HepG2 (cell line): ENCODE results near the gene LRRC8E. TPM values are rescaled to one million over a fixed set of nuclear protein-coding genes. Genes with fewer than 3 reads are reported as not detected.

Experiments used
- ATAC-seq: fragments of 200-7000 bp; cut with Tn5 transposase; 3 replicates; pipeline ENCODE4 v1.9.1; 2020; ENCODE audit warnings: mild to moderate bottlenecking, moderate library complexity
- BruUV-seq: library from RNA; stranded (reverse); fragments of 400-500 nt; replicated peaks from 2 replicates; lab custom pipeline; 2021; lab: Mats Ljungman, UMichigan
- CTCF ChIA-PET: fragments of 300-600 bp; formaldehyde crosslinking; extraction: SDS; loops from one replicate; lab custom pipeline; 2021; ENCODE audit warnings: low total read pairs, inconsistent platforms, low intra/inter-chr PET ratio; lab: Yijun Ruan, JAX
- POLR2A ChIA-PET: fragments of 350-600 bp; sonication (Branson Sonifier 250); formaldehyde crosslinking; loops from one replicate; lab custom pipeline; 2020; ENCODE audit warnings: antibody characterized with exemption, inconsistent platforms; lab: Yijun Ruan, JAX
- DNase-seq: peaks from one replicate; pipeline ENCODE4 v3.0.0-alpha.2; 2015; ENCODE audit warnings: low spot score
- FAIRE-seq: peaks from 3 replicates; lab custom pipeline; 2011; peaks lifted over from hg19 to GRCh38; lab: Jason Lieb, UNC
- H2AFZ ChIP-seq: one replicate; pipeline ENCODE4 v1.6.1; 2011; ENCODE audit warnings: low read length, inconsistent platforms
- H3K27ac ChIP-seq: fragments of 300-600 bp; 3 replicates; pipeline ENCODE4 v1.8.0; 2011; ENCODE audit warnings: mixed run types, mild to moderate bottlenecking, mixed read lengths, low read length, inconsistent platforms; ENCODE audit not compliant: insufficient read depth; ENCODE audit errors: extremely low read length
- H3K27me3 ChIP-seq, 2 experiments: fragments of 200-600 bp in 1 of 2; 2 replicates in 1 of 2; 3 replicates in 1 of 2; pipeline versions ENCODE4 v1.6.0 to v1.8.0; 2011; ENCODE audit warnings: low read length in 2 of 2, mild to moderate bottlenecking in 2 of 2, moderate library complexity in 2 of 2, inconsistent platforms in 1 of 2; ENCODE audit not compliant: insufficient read depth in 2 of 2, control insufficient read depth in 1 of 2
- H3K36me3 ChIP-seq, 2 experiments: fragments of 200-600 bp in 1 of 2; replicated peaks in 1 of 2; 2 replicates in 1 of 2; 3 replicates in 1 of 2; pipeline versions ENCODE4 v1.5.1 to v1.8.0; 2011; ENCODE audit warnings: low read length in 2 of 2, inconsistent platforms in 1 of 2; ENCODE audit not compliant: insufficient read depth in 2 of 2, control insufficient read depth in 1 of 2
- H3K4me1 ChIP-seq: 2 replicates; pipeline ENCODE4 v1.5.1; 2012; ENCODE audit warnings: low read length, inconsistent platforms; ENCODE audit not compliant: insufficient read depth
- H3K4me2 ChIP-seq: 2 replicates; pipeline ENCODE4 v1.6.0; 2011; ENCODE audit warnings: low read depth, low read length, inconsistent platforms
- H3K4me3 ChIP-seq, 3 experiments: fragments of 200-600 bp in 1 of 3; sonication (generic), shearing (Covaris generic) in 1 of 3; replicated peaks in 1 of 3; 2 replicates each; pipeline ENCODE4 v1.5.1; 2011 to 2016; ENCODE audit warnings: low read length in 3 of 3, inconsistent platforms in 2 of 3, low read depth in 2 of 3, mild to moderate bottlenecking in 2 of 3, control low read depth in 1 of 3, mixed read lengths in 1 of 3; ENCODE audit not compliant: insufficient read depth in 1 of 3
- H3K79me2 ChIP-seq: one replicate; pipeline ENCODE4 v1.6.1; 2011; ENCODE audit warnings: low read length, inconsistent platforms; ENCODE audit not compliant: insufficient read depth
- H3K9ac ChIP-seq: 2 replicates; pipeline ENCODE4 v1.6.0; 2011; ENCODE audit warnings: mild to moderate bottlenecking, low read depth, low read length, inconsistent platforms; ENCODE audit not compliant: insufficient read depth
- H3K9me3 ChIP-seq: 2 replicates; pipeline ENCODE4 v1.5.1; 2012; ENCODE audit warnings: mild to moderate bottlenecking, low read length
- H4K20me1 ChIP-seq: 2 replicates; pipeline ENCODE4 v1.6.0; 2011; ENCODE audit warnings: inconsistent platforms, mild to moderate bottlenecking, low read length, moderate library complexity; ENCODE audit not compliant: insufficient read depth
- ADNP ChIP-seq: sonication (generic); formaldehyde crosslinking; IDR thresholded peaks from 2 replicates; pipeline ENCODE4 v1.4.0; 2020; ENCODE audit warnings: missing genetic modification reagents
- HNRNPL ChIP-seq: fragments of 200-400 bp; formaldehyde crosslinking; IDR thresholded peaks from 2 replicates; pipeline ENCODE4 v1.6.1; 2017; ENCODE audit warnings: mild to moderate bottlenecking, low read depth, low read length
- NBN ChIP-seq: fragments of 450-650 bp; conservative IDR thresholded peaks from 2 replicates; pipeline ENCODE4 v1.6.1; 2017
- PATZ1 ChIP-seq: sonication (generic); formaldehyde crosslinking; IDR thresholded peaks from 2 replicates; pipeline ENCODE4 v1.4.0; 2020; ENCODE audit warnings: missing genetic modification reagents
- PPARG ChIP-seq: conservative IDR thresholded peaks from 2 replicates; pipeline ENCODE4 v1.6.1; 2016; ENCODE audit warnings: missing biosample characterization, missing genetic modification reagents
- ZHX2 ChIP-seq, 2 experiments: sonication (generic) in 1 of 2; formaldehyde crosslinking in 1 of 2; IDR thresholded peaks; 2 replicates each; pipeline versions ENCODE4 v1.6.1 to v1.9.0; 2014 to 2022; ENCODE audit warnings: antibody characterized with exemption in 1 of 2, borderline replicate concordance in 1 of 2, inconsistent platforms in 1 of 2, low read depth in 1 of 2, missing genetic modification reagents in 1 of 2
- ZNF33B ChIP-seq: sonication (generic); formaldehyde crosslinking; IDR thresholded peaks from 2 replicates; pipeline ENCODE4 v1.5.1; 2020; ENCODE audit warnings: mild to moderate bottlenecking, missing genetic modification reagents
- ZNF350 ChIP-seq: sonication (generic); formaldehyde crosslinking; IDR thresholded peaks from 2 replicates; pipeline ENCODE4 v1.4.0; 2020; ENCODE audit warnings: mild to moderate bottlenecking, low read depth, missing genetic modification reagents, borderline replicate concordance
- ZNF382 ChIP-seq: sonication (generic); formaldehyde crosslinking; IDR thresholded peaks from 2 replicates; pipeline ENCODE4 v1.5.0; 2020; ENCODE audit warnings: missing genetic modification reagents, mild to moderate bottlenecking, borderline replicate concordance
- ZNF615 ChIP-seq: sonication (generic); formaldehyde crosslinking; IDR thresholded peaks from 2 replicates; pipeline ENCODE4 v1.5.0; 2020; ENCODE audit warnings: mild to moderate bottlenecking, missing genetic modification reagents, borderline replicate concordance
- WGBS: methylation state at CpG from one replicate; pipeline ENCODE4 v1.1.6; 2017; ENCODE audit warnings: low lambda C conversion rate; 5-methylcytosine and 5-hydroxymethylcytosine counted together
- in situ Hi-C: cut with HindIII; loops from 2 replicates; pipeline ENCODE4 v1.10.0; 2017; ENCODE audit warnings: low pct_unique_long_range_greater_than_20kb; ENCODE audit not compliant: extremely low pct_ligation_motif_present
- intact Hi-C: fragments of 100-400 bp; cut with micrococcal nuclease; formaldehyde crosslinking; loops from one replicate; pipeline ENCODE4 v1.10.0; 2022; ENCODE audit not compliant: unreplicated experiment
- polyA plus RNA-seq, 8 experiments: library from polyadenylated mRNA; depleted of rRNA in 3 of 8; stranded (reverse) in 7 of 8; unstranded in 1 of 8; fragments of >200 nt; fragmentation: Illumina TruSeq in 4 of 8; extraction: Trizol in 4 of 8; gene quantifications; 2 replicates each; pipeline versions ENCODE4 v1.2.1 to v1.2.3, GENCODE V29; 2011 to 2016; ENCODE audit warnings: low read depth in 4 of 8, missing spikeins in 1 of 8, mixed read lengths in 1 of 8; ENCODE audit not compliant: insufficient read depth in 1 of 8
- total RNA-seq, 5 experiments: library from RNA; depleted of rRNA; stranded (reverse); fragments of >200 nt; fragmentation: Illumina TruSeq; extraction: Trizol; gene quantifications; 2 replicates each; pipeline ENCODE4 v1.2.3, GENCODE V29; 2016; ENCODE audit warnings: low read depth in 1 of 5
- TF ChIP-seq, protein P1 (sequence below): sonication (generic); IDR thresholded peaks from 2 replicates; pipeline ENCODE4 v1.6.1; 2016; ENCODE audit warnings: low read depth, borderline replicate concordance
- TF ChIP-seq, protein P2 (sequence below): IDR thresholded peaks from 2 replicates; pipeline ENCODE4 v1.6.1; 2018; ENCODE audit warnings: missing genetic modification reagents, mild to moderate bottlenecking, missing compliant biosample characterization

The LRRC8E gene
- total and polyA plus RNA-seq, 2 of the 13 experiments (the other 11 are each of a cell fraction or from before 2014, with no cell fraction given): 8.0 to 10.3 TPM

- FAIRE-seq (no peak), ATAC-seq (no peak), DNase-seq (no peak)
- POLR2A ChIA-PET: interaction anchor here (2.7 to 2.8 kb wide), 2 partner anchors 17 to 68 kb away, joined by 19 to 21 read pairs; partner anchors contain the start of gene SNAPC2
- no peak overlapping the region for H3K4me3 ChIP-seq
- H3K79me2 ChIP-seq: no peaks in the 10 kb centered on the region
- H3K36me3 ChIP-seq: no peaks in the 10 kb centered on the region
- WGBS: 32% methylated on average over 17 of the region's 26 CpGs
- peaks cover 0 to 5% of the 10 kb centered on the region in 2 experiments; a peak in 2 of 5 replicates for H3K27me3 ChIP-seq
- no TSS peak for BruUV-seq
- intact Hi-C loops (loop anchor here (2.0 kb wide), 2 partner anchors 51 to 73 kb away; partner anchors contain the start of gene MAP2K7), in situ Hi-C loops (loop anchor here (5.0 kb wide), 1 partner anchor 70 kb away; the partner anchor contains the start of gene SNAPC2)
- H3K9ac ChIP-seq: no peak overlapping the region
- H4K20me1 ChIP-seq: no peaks in the 10 kb centered on the region
- CTCF ChIA-PET: interaction anchor here (1.8 to 2.3 kb wide), 2 partner anchors 20 to 73 kb away, joined by 5 to 28 read pairs; partner anchors contain the start of gene CTXN1
- H3K9me3 ChIP-seq: no peaks in the 10 kb centered on the region
- no peak overlapping the region for H3K4me2 ChIP-seq
- no peak overlapping the region for H2AFZ ChIP-seq
- H3K4me1 ChIP-seq: peaks cover 24% of the 10 kb centered on the region
- H3K27ac ChIP-seq: no peak overlapping the region
- TF ChIP-seq ZHX2 (IDR thresholded peaks at IDR 0.05; ENCODE audit: low read depth) (no peak), ZHX2 (CRISPR knock-in tag; IDR thresholded peaks at IDR 0.05; ENCODE audit: borderline replicate concordance) (no peak), ZNF350 (no peak), ZNF615 (CRISPR knock-in tag) (no peak), NBN (no peak), ADNP (CRISPR knock-in tag) (no peak), HNRNPL (0 out of 2 replicates have a peak, but pooled peaks have one; percentile 26), ZNF33B (CRISPR knock-in tag) (no peak), ZNF382 (CRISPR knock-in tag) (no peak), PPARG (CRISPR knock-in tag) (no peak), PATZ1 (peak; percentile 57; the same call in 1 of the 2 replicates)
- TF ChIP-seq, protein P1, sequence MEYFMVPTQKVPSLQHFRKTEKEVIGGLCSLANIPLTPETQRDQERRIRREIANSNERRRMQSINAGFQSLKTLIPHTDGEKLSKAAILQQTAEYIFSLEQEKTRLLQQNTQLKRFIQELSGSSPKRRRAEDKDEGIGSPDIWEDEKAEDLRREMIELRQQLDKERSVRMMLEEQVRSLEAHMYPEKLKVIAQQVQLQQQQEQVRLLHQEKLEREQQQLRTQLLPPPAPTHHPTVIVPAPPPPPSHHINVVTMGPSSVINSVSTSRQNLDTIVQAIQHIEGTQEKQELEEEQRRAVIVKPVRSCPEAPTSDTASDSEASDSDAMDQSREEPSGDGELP: peak; percentile 54
- TF ChIP-seq, protein P2, sequence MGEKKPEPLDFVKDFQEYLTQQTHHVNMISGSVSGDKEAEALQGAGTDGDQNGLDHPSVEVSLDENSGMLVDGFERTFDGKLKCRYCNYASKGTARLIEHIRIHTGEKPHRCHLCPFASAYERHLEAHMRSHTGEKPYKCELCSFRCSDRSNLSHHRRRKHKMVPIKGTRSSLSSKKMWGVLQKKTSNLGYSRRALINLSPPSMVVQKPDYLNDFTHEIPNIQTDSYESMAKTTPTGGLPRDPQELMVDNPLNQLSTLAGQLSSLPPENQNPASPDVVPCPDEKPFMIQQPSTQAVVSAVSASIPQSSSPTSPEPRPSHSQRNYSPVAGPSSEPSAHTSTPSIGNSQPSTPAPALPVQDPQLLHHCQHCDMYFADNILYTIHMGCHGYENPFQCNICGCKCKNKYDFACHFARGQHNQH (CRISPR knock-in tag): no peak
Observed at GRCh38 chr19:7851623-7852500, 36.4 kb upstream of the LRRC8E start.
